Effector memory CD4-positive, alpha-beta T cell (primary cell): ENCODE data around the gene KIF20B.

Experiments used
- DNase-seq, 3 donors: peaks; one replicate each; pipeline ENCODE4 v3.0.0-alpha.2; 2020
- H3K27ac ChIP-seq: 2 replicates; pipeline ENCODE4 v1.7.0; 2013; ENCODE audit warnings: mild to moderate bottlenecking, low read length, moderate library complexity; ENCODE audit not compliant: insufficient read depth, poor library complexity, severe bottlenecking
- H3K27me3 ChIP-seq: replicated peaks from 2 replicates; pipeline ENCODE4 v1.7.0; 2013; ENCODE audit warnings: mild to moderate bottlenecking, low read length; ENCODE audit not compliant: insufficient read depth, control insufficient read depth, poor library complexity, severe bottlenecking
- H3K36me3 ChIP-seq: 2 replicates; pipeline ENCODE4 v1.7.0; 2013; ENCODE audit warnings: mild to moderate bottlenecking, low read length, moderate library complexity; ENCODE audit not compliant: control insufficient read depth, insufficient read depth
- H3K4me1 ChIP-seq: 2 replicates; pipeline ENCODE4 v1.7.0; 2013; ENCODE audit warnings: low read length, mild to moderate bottlenecking; ENCODE audit not compliant: control insufficient read depth, insufficient read depth, poor library complexity, severe bottlenecking
- H3K4me3 ChIP-seq: 2 replicates; pipeline ENCODE4 v1.7.0; 2013; ENCODE audit warnings: low read length, low read depth, mild to moderate bottlenecking; ENCODE audit not compliant: insufficient read depth, poor library complexity, severe bottlenecking
- H3K9me3 ChIP-seq: 2 replicates; pipeline ENCODE4 v1.7.0; 2013; ENCODE audit warnings: mild to moderate bottlenecking, low read length, moderate library complexity; ENCODE audit not compliant: control insufficient read depth

KIF20B gene

GRCh38 chr10:89664203-89664602 lies 37.2 kb upstream of the KIF20B start:
- H3K27ac ChIP-seq: no peak overlapping the region
- no peaks in the 10 kb centered on the region for H3K36me3 ChIP-seq
- no peaks in the 10 kb centered on the region for H3K27me3 ChIP-seq
- no peaks in the 10 kb centered on the region for H3K9me3 ChIP-seq
- no peaks in the 10 kb centered on the region for H3K4me1 ChIP-seq
- no peak overlapping the region for H3K4me3 ChIP-seq
- no peak for DNase-seq

DNA sequence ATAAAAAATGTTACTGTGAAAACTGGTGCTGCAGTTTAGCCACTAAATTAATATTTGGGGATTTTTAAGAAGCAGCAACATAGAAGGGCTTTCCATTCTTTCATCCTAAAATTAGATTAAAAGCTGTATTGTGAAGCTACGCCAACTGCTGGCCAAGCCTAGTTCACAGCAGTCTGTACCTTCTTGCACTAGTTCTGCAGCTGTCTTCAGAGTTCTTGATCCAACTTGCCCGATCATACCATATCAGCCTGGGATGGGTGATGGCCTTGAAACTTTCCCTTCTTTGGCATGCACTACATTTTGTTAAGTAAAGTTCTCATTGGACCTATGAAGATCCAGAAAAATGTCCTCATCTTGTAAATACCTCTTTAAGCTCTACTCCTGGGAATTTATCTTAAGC lies 36.1 kb upstream of the KIF20B start:
- no peak overlapping the region for H3K4me3 ChIP-seq
- H3K36me3 ChIP-seq: no peaks in the 10 kb centered on the region
- H3K9me3 ChIP-seq: no peaks in the 10 kb centered on the region
- no peaks in the 10 kb centered on the region for H3K27me3 ChIP-seq
- no peak overlapping the region for H3K27ac ChIP-seq
- no peak for DNase-seq
- H3K4me1 ChIP-seq: no peaks in the 10 kb centered on the region

GRCh38 chr10:89666138-89666537 lies 35.3 kb upstream of the KIF20B start:
- Histone ChIP-seq H3K4me3 (no peak overlapping the region), H3K9me3 (no peaks in the 10 kb centered on the region), H3K27ac (no peak overlapping the region), H3K36me3 (no peaks in the 10 kb centered on the region), H3K4me1 (no peaks in the 10 kb centered on the region), H3K27me3 (no peaks in the 10 kb centered on the region)
- no peak for DNase-seq

- Histone ChIP-seq H3K27me3 (no peaks in the 10 kb centered on the region), H3K4me3 (no peak overlapping the region), H3K9me3 (no peaks in the 10 kb centered on the region), H3K27ac (no peak overlapping the region), H3K36me3 (no peaks in the 10 kb centered on the region), H3K4me1 (no peaks in the 10 kb centered on the region)
- DNase-seq: no peak
Measured at GRCh38 chr10:89668386-89669071, 32.9 kb upstream of the KIF20B start.

GRCh38 chr10:89669985-89670384 lies 31.4 kb upstream of the KIF20B start:
- Histone ChIP-seq H3K27me3 (no peaks in the 10 kb centered on the region), H3K9me3 (no peaks in the 10 kb centered on the region), H3K4me3 (no peak overlapping the region), H3K27ac (no peak overlapping the region), H3K36me3 (no peaks in the 10 kb centered on the region), H3K4me1 (no peaks in the 10 kb centered on the region)
- no peak for DNase-seq

- H3K27ac ChIP-seq: no peak overlapping the region
- no peak for DNase-seq
- H3K9me3 ChIP-seq: no peaks in the 10 kb centered on the region
- H3K27me3 ChIP-seq: no peaks in the 10 kb centered on the region
- H3K4me1 ChIP-seq: no peaks in the 10 kb centered on the region
- no peaks in the 10 kb centered on the region for H3K36me3 ChIP-seq
- no peak overlapping the region for H3K4me3 ChIP-seq
Measured at GRCh38 chr10:89670926-89671325, 30.5 kb upstream of the KIF20B start.

DNA sequence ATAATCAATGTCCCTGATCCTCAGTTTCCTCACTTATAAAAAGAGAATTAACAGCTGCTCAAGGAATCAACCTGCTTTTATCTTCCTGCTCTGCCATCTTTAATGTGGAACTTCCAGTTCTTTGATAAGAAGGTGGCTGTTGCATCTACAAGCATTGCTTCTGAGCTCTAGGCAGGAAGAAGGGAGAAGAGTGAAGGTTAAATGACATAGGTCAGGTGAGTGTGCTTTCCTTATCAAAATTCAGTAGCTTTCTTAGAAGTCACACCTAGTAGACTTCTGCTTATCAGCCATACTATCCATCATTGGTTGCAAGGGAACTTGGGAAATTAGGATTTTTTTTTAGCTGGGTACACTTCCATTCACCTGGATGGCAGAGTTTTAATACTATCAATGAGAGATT lies 24.0 kb upstream of the KIF20B start:
- H3K27me3 ChIP-seq: no peaks in the 10 kb centered on the region
- no peaks in the 10 kb centered on the region for H3K4me1 ChIP-seq
- H3K36me3 ChIP-seq: no peaks in the 10 kb centered on the region
- H3K4me3 ChIP-seq: no peak overlapping the region
- H3K9me3 ChIP-seq: no peaks in the 10 kb centered on the region
- no peak for DNase-seq
- H3K27ac ChIP-seq: no peak overlapping the region

DNA sequence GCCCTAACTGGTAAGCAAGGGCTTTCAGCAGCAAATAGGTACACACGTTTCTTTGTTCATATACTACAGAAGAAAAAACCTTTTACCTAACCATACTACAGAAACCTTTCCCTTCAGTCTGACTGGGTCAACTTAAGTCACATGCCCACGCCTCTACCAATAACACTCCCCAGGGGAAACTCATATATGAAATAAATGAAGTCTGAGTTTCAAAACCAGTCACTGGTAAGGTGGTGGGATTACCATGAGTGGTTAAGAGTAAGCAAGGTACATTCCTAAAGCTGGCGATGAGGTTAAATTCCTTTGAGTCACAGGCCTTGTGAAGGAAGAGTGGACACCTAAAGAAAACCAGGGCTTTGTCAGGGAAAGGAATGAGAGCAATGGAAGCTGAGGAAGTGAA lies 21.4 kb upstream of the KIF20B start:
- Histone ChIP-seq H3K36me3 (no peaks in the 10 kb centered on the region), H3K4me3 (no peak overlapping the region), H3K9me3 (no peaks in the 10 kb centered on the region), H3K27me3 (no peaks in the 10 kb centered on the region), H3K27ac (no peak overlapping the region), H3K4me1 (no peaks in the 10 kb centered on the region)
- no peak for DNase-seq

DNA sequence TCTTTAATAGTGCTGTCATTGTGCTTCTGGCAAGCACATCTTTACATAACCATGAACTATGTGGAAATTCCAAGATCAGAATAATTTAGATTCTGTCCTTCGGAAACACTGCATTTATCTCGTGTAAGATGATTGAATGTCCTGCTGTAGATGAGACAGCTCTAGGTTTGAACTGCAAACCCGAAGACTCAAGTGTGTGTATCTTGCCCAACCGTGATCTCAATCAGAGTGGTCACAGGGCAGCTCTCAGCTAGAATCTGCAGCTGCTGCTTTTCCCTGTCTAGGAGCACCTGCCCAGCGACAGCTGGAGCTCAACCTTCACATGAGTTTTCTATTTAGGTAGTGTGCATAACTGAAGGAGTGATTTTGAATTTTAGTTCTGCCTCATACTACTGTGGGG lies 17.5 kb upstream of the KIF20B start:
- DNase-seq: no peak
- Histone ChIP-seq H3K36me3 (no peaks in the 10 kb centered on the region), H3K4me1 (no peaks in the 10 kb centered on the region), H3K27me3 (no peaks in the 10 kb centered on the region), H3K9me3 (no peaks in the 10 kb centered on the region), H3K27ac (no peak overlapping the region), H3K4me3 (no peak overlapping the region)

- Histone ChIP-seq H3K27me3 (no peaks in the 10 kb centered on the region), H3K4me3 (no peak overlapping the region), H3K36me3 (no peaks in the 10 kb centered on the region), H3K4me1 (no peaks in the 10 kb centered on the region), H3K9me3 (no peaks in the 10 kb centered on the region), H3K27ac (no peak overlapping the region)
- DNase-seq: no peak
Measured at GRCh38 chr10:89684604-89685003, 16.8 kb upstream of the KIF20B start.
